ENCODE measurements around the gene ARSA. TPM values are rescaled to one million over a fixed set of nuclear protein-coding genes. Genes with fewer than 3 reads are reported as not detected.
"Not testable (repeated sequence)": the region's sequence is repeated elsewhere in the genome, so short reads cannot be mapped to it uniquely, and the experiment has no call there.

ARSA gene
- total RNA-seq, 2 donors from 2014 or later, result 21.8 to 29.4 TPM

GRCh38 chr22:50625131-50625567 lies 2.8 kb downstream of the ARSA start:
- intact Hi-C loops (cut with DNase I), result no loop called here
- DNase-seq (ENCODE audit: low spot score), result no peak

GRCh38 chr22:50624347-50625130 lies 3.4 kb downstream of the ARSA start:
- intact Hi-C loops (cut with DNase I), result no loop called here
- DNase-seq (ENCODE audit: low spot score), result no peak

- peak; percentile 63 for DNase-seq (ENCODE audit: low spot score)
- intact Hi-C loops (cut with DNase I), result no loop called here
Observed at GRCh38 chr22:50622723-50623327, 5.1 kb downstream of the ARSA start.

- intact Hi-C loops (cut with DNase I), result no loop called here
- peak; percentile 74 for DNase-seq (ENCODE audit: low spot score)
Observed at GRCh38 chr22:50621948-50622722, 5.8 kb downstream of the ARSA start.

GRCh38 chr22:50621356-50621880 lies 6.5 kb downstream of the ARSA start:
- DNase-seq (ENCODE audit: low spot score), result peak; percentile 45
- intact Hi-C loops (cut with DNase I), result no loop called here

- intact Hi-C loops (cut with DNase I), result no loop called here
- no peak for DNase-seq (ENCODE audit: low spot score)
Observed at GRCh38 chr22:50620593-50621355, 7.2 kb downstream of the ARSA start.

GRCh38 chr22:50614296-50614695 lies 13.7 kb downstream of the ARSA start:
- DNase-seq (ENCODE audit: low spot score); intact Hi-C loops (cut with DNase I): not testable (repeated sequence)

- no peak for DNase-seq (ENCODE audit: low spot score)
- intact Hi-C loops (cut with DNase I), result no loop called here
Observed at GRCh38 chr22:50613291-50613981, 14.5 kb downstream of the ARSA start.

- intact Hi-C loops (cut with DNase I), result no loop called here
- no peak for DNase-seq (ENCODE audit: low spot score)
Observed at GRCh38 chr22:50612528-50613221, 15.3 kb downstream of the ARSA start.

GRCh38 chr22:50612168-50612527 lies 15.8 kb downstream of the ARSA start:
- DNase-seq (ENCODE audit: low spot score), result no peak
- intact Hi-C loops (cut with DNase I), result no loop called here

GRCh38 chr22:50611341-50612060 lies 16.5 kb downstream of the ARSA start:
- DNase-seq (ENCODE audit: low spot score), result no peak
- intact Hi-C loops (cut with DNase I), result no loop called here

- DNase-seq (ENCODE audit: low spot score), result no peak
- intact Hi-C loops (cut with DNase I), result no loop called here
Observed at GRCh38 chr22:50610581-50610980, 17.4 kb downstream of the ARSA start.

GRCh38 chr22:50610041-50610451 lies 17.9 kb downstream of the ARSA start:
- intact Hi-C loops (cut with DNase I), result no loop called here
- DNase-seq (ENCODE audit: low spot score), result no peak

- intact Hi-C loops (cut with DNase I), result no loop called here
- no peak for DNase-seq (ENCODE audit: low spot score)
Observed at GRCh38 chr22:50609599-50609998, 18.4 kb downstream of the ARSA start.

- no peak for DNase-seq (ENCODE audit: low spot score)
- intact Hi-C loops (cut with DNase I), result no loop called here
Observed at GRCh38 chr22:50608996-50609395, 19.0 kb downstream of the ARSA start.

- DNase-seq (ENCODE audit: low spot score); intact Hi-C loops (cut with DNase I): not testable (repeated sequence)
Observed at GRCh38 chr22:50608058-50608840, 19.7 kb downstream of the ARSA start.

- intact Hi-C loops (cut with DNase I), result no loop called here
- no peak for DNase-seq (ENCODE audit: low spot score)
Observed at GRCh38 chr22:50607659-50608020, 20.3 kb downstream of the ARSA start.
